HepG2 (cell line): ENCODE measurements around the gene WDR45B. TPM values are rescaled to one million over a fixed set of nuclear protein-coding genes. Genes with fewer than 3 reads are reported as not detected.

Experiments used
- ATAC-seq: fragments of 200-7000 bp; cut with Tn5 transposase; 3 replicates; pipeline ENCODE4 v1.9.1; 2020; ENCODE audit warnings: mild to moderate bottlenecking, moderate library complexity
- BruUV-seq: library from RNA; stranded (reverse); fragments of 400-500 nt; replicated peaks from 2 replicates; lab custom pipeline; 2021; lab: Mats Ljungman, UMichigan
- CTCF ChIA-PET: fragments of 300-600 bp; formaldehyde crosslinking; extraction: SDS; loops from one replicate; lab custom pipeline; 2021; ENCODE audit warnings: low total read pairs, inconsistent platforms, low intra/inter-chr PET ratio; lab: Yijun Ruan, JAX
- POLR2A ChIA-PET: fragments of 350-600 bp; sonication (Branson Sonifier 250); formaldehyde crosslinking; loops from one replicate; lab custom pipeline; 2020; ENCODE audit warnings: antibody characterized with exemption, inconsistent platforms; lab: Yijun Ruan, JAX
- DNase-seq: peaks from one replicate; pipeline ENCODE4 v3.0.0-alpha.2; 2015; ENCODE audit warnings: low spot score
- FAIRE-seq: peaks from 3 replicates; lab custom pipeline; 2011; peaks lifted over from hg19 to GRCh38; lab: Jason Lieb, UNC
- H2AFZ ChIP-seq: one replicate; pipeline ENCODE4 v1.6.1; 2011; ENCODE audit warnings: low read length, inconsistent platforms
- H3K27ac ChIP-seq: fragments of 300-600 bp; 3 replicates; pipeline ENCODE4 v1.8.0; 2011; ENCODE audit warnings: mixed run types, mild to moderate bottlenecking, mixed read lengths, low read length, inconsistent platforms; ENCODE audit not compliant: insufficient read depth; ENCODE audit errors: extremely low read length
- H3K27me3 ChIP-seq, 2 experiments: fragments of 200-600 bp in 1 of 2; 2 replicates in 1 of 2; 3 replicates in 1 of 2; pipeline versions ENCODE4 v1.6.0 to v1.8.0; 2011; ENCODE audit warnings: low read length in 2 of 2, mild to moderate bottlenecking in 2 of 2, moderate library complexity in 2 of 2, inconsistent platforms in 1 of 2; ENCODE audit not compliant: insufficient read depth in 2 of 2, control insufficient read depth in 1 of 2
- H3K36me3 ChIP-seq, 2 experiments: fragments of 200-600 bp in 1 of 2; replicated peaks in 1 of 2; 2 replicates in 1 of 2; 3 replicates in 1 of 2; pipeline versions ENCODE4 v1.5.1 to v1.8.0; 2011; ENCODE audit warnings: low read length in 2 of 2, inconsistent platforms in 1 of 2; ENCODE audit not compliant: insufficient read depth in 2 of 2, control insufficient read depth in 1 of 2
- H3K4me1 ChIP-seq: 2 replicates; pipeline ENCODE4 v1.5.1; 2012; ENCODE audit warnings: low read length, inconsistent platforms; ENCODE audit not compliant: insufficient read depth
- H3K4me2 ChIP-seq: 2 replicates; pipeline ENCODE4 v1.6.0; 2011; ENCODE audit warnings: low read depth, low read length, inconsistent platforms
- H3K4me3 ChIP-seq, 3 experiments: fragments of 200-600 bp in 1 of 3; sonication (generic), shearing (Covaris generic) in 1 of 3; replicated peaks in 1 of 3; 2 replicates each; pipeline ENCODE4 v1.5.1; 2011 to 2016; ENCODE audit warnings: low read length in 3 of 3, inconsistent platforms in 2 of 3, low read depth in 2 of 3, mild to moderate bottlenecking in 2 of 3, control low read depth in 1 of 3, mixed read lengths in 1 of 3; ENCODE audit not compliant: insufficient read depth in 1 of 3
- H3K79me2 ChIP-seq: one replicate; pipeline ENCODE4 v1.6.1; 2011; ENCODE audit warnings: low read length, inconsistent platforms; ENCODE audit not compliant: insufficient read depth
- H3K9ac ChIP-seq: 2 replicates; pipeline ENCODE4 v1.6.0; 2011; ENCODE audit warnings: mild to moderate bottlenecking, low read depth, low read length, inconsistent platforms; ENCODE audit not compliant: insufficient read depth
- H3K9me3 ChIP-seq: 2 replicates; pipeline ENCODE4 v1.5.1; 2012; ENCODE audit warnings: mild to moderate bottlenecking, low read length
- H4K20me1 ChIP-seq: 2 replicates; pipeline ENCODE4 v1.6.0; 2011; ENCODE audit warnings: inconsistent platforms, mild to moderate bottlenecking, low read length, moderate library complexity; ENCODE audit not compliant: insufficient read depth
- FOXP4 ChIP-seq: sonication (generic); formaldehyde crosslinking; IDR thresholded peaks from 2 replicates; pipeline ENCODE4 v1.4.0; 2020; ENCODE audit warnings: missing genetic modification reagents
- HIC2 ChIP-seq: sonication (generic); formaldehyde crosslinking; IDR thresholded peaks from 2 replicates; pipeline ENCODE4 v1.9.0; 2022; ENCODE audit warnings: low read depth, missing genetic modification reagents
- IKZF1 ChIP-seq: fragments of 450-650 bp; IDR thresholded peaks from 2 replicates; pipeline ENCODE4 v1.7.1; 2016
- POLR2G ChIP-seq: fragments of 200-400 bp; formaldehyde crosslinking; IDR thresholded peaks from 2 replicates; pipeline ENCODE4 v1.6.1; 2018; ENCODE audit warnings: mild to moderate bottlenecking, low read depth, low read length, moderate library complexity
- RBM22 ChIP-seq: fragments of 200-400 bp; formaldehyde crosslinking; optimal IDR thresholded peaks from 2 replicates; pipeline ENCODE3; 2017; ENCODE audit warnings: mild to moderate bottlenecking, low read length, moderate library complexity
- ZNF563 ChIP-seq: sonication (generic); formaldehyde crosslinking; IDR thresholded peaks from 2 replicates; pipeline ENCODE4 v1.8.0; 2022; ENCODE audit warnings: mild to moderate bottlenecking, moderate library complexity, missing genetic modification reagents
- WGBS: methylation state at CpG from one replicate; pipeline ENCODE4 v1.1.6; 2017; ENCODE audit warnings: low lambda C conversion rate; 5-methylcytosine and 5-hydroxymethylcytosine counted together
- in situ Hi-C: cut with HindIII; loops from 2 replicates; pipeline ENCODE4 v1.10.0; 2017; ENCODE audit warnings: low pct_unique_long_range_greater_than_20kb; ENCODE audit not compliant: extremely low pct_ligation_motif_present
- intact Hi-C: fragments of 100-400 bp; cut with micrococcal nuclease; formaldehyde crosslinking; loops from one replicate; pipeline ENCODE4 v1.10.0; 2022; ENCODE audit not compliant: unreplicated experiment
- polyA plus RNA-seq, 8 experiments: library from polyadenylated mRNA; depleted of rRNA in 3 of 8; stranded (reverse) in 7 of 8; unstranded in 1 of 8; fragments of >200 nt; fragmentation: Illumina TruSeq in 4 of 8; extraction: Trizol in 4 of 8; gene quantifications; 2 replicates each; pipeline versions ENCODE4 v1.2.1 to v1.2.3, GENCODE V29; 2011 to 2016; ENCODE audit warnings: low read depth in 4 of 8, missing spikeins in 1 of 8, mixed read lengths in 1 of 8; ENCODE audit not compliant: insufficient read depth in 1 of 8
- total RNA-seq, 5 experiments: library from RNA; depleted of rRNA; stranded (reverse); fragments of >200 nt; fragmentation: Illumina TruSeq; extraction: Trizol; gene quantifications; 2 replicates each; pipeline ENCODE4 v1.2.3, GENCODE V29; 2016; ENCODE audit warnings: low read depth in 1 of 5

Gene WDR45B
- total and polyA plus RNA-seq, 2 of the 13 experiments (the other 11 are each of a cell fraction or from before 2014, with no cell fraction given): 86.2 to 155 TPM

- TF ChIP-seq RBM22 (peak; percentile 65), IKZF1 (no peak), POLR2G (0 out of 2 replicates have a peak, but pooled peaks have one; percentile 12), HIC2 (CRISPR knock-in tag) (no peak), ZNF563 (CRISPR knock-in tag) (no peak), FOXP4 (CRISPR knock-in tag) (no peak)
- no peak for FAIRE-seq
- DNase-seq: no peak
- Histone ChIP-seq H3K9ac (no peak overlapping the region), H3K4me2 (no peak overlapping the region), H3K4me1 (peaks cover 14% of the 10 kb centered on the region), H3K27me3 (no peaks in the 10 kb centered on the region), H3K79me2 (no peaks in the 10 kb centered on the region), H2AFZ (no peak overlapping the region), H3K27ac (no peak overlapping the region), H3K4me3 (no peak overlapping the region), H3K36me3 (peaks cover 39 to 52% of the 10 kb centered on the region in 2 experiments), H4K20me1 (peaks cover 7% of the 10 kb centered on the region; the same call in 1 of the 2 replicates), H3K9me3 (no peaks in the 10 kb centered on the region)
- ChIA-PET CTCF (no interaction called here), POLR2A (no interaction called here)
- BruUV-seq: no TSS peak
- 97% methylated on average over 7 of the region's 7 CpGs for WGBS
- no peak for ATAC-seq
- in situ Hi-C loops (no loop called here), intact Hi-C loops (no loop called here)
These were observed 43.7 kb downstream of the WDR45B start for GRCh38 chr17:82604532-82604931.
